Frontal cortex (tissue), 4 donors: Measurements from ENCODE around the gene HRK. TPM values are rescaled to one million over a fixed set of nuclear protein-coding genes. Genes with fewer than 3 reads are reported as not detected.

ENCODE experiments used
- DNase-seq, 2 donors: peaks; one replicate each; pipeline ENCODE4 v3.0.0; 2012; ENCODE audit warnings: low spot score in 2 of 2
- FAIRE-seq: peaks from 2 replicates; lab custom pipeline; 2012; peaks lifted over from hg19 to GRCh38; lab: Jason Lieb, UNC
- total RNA-seq: library from RNA; depleted of rRNA; stranded (reverse); fragments of >200 nt; gene quantifications from one replicate; pipeline ENCODE4 v1.2.3, GENCODE V29; 2014
- donor health status: control.
- donor health status: control.
- donor health status: control.

The HRK gene
- total RNA-seq, result 0.41 TPM

GRCh38 chr12:116881325-116881876 is at the start of gene HRK:
Gene HRK (minus strand): TSS chr12:116881441. CDS start chr12:116881307, 134 bp downstream.
- DNase-seq (no peak), FAIRE-seq (no peak)

GRCh38 chr12:116929885-116930284 is 48.6 kb upstream of the HRK start:
- DNase-seq, result no peak
- FAIRE-seq, result no peak

- FAIRE-seq, result no peak
These were observed 47.3 kb upstream of the HRK start for GRCh38 chr12:116928504-116928903.

GRCh38 chr12:116927244-116927940 is 46.2 kb upstream of the HRK start:
- FAIRE-seq (no peak), DNase-seq (no peak)

More at GRCh38 chr12:116928504-116928903, 47.3 kb upstream of the HRK start:
- no peak for DNase-seq

GRCh38 chr12:116926283-116927243 is 45.3 kb upstream of the HRK start:
- no peak for FAIRE-seq

GRCh38 chr12:116924558-116925453 is 43.6 kb upstream of the HRK start:
- FAIRE-seq (no peak), DNase-seq (no peak)

More at GRCh38 chr12:116926283-116927243, 45.3 kb upstream of the HRK start:
- no peak for DNase-seq

- FAIRE-seq (no peak), DNase-seq (no peak)
These were observed 41.1 kb upstream of the HRK start for GRCh38 chr12:116922194-116922897.

- FAIRE-seq (no peak), DNase-seq (no peak)
These were observed 39.7 kb upstream of the HRK start for GRCh38 chr12:116920939-116921338.

- no peak for FAIRE-seq
- DNase-seq, result no peak
These were observed 38.7 kb upstream of the HRK start for GRCh38 chr12:116919706-116920485.

- DNase-seq, result no peak
- FAIRE-seq, result no peak
These were observed 38.0 kb upstream of the HRK start for GRCh38 chr12:116919247-116919661.

GRCh38 chr12:116918464-116918863 is 37.2 kb upstream of the HRK start:
- no peak for DNase-seq
- no peak for FAIRE-seq

- no peak for DNase-seq
- FAIRE-seq, result no peak
These were observed 35.5 kb upstream of the HRK start for GRCh38 chr12:116916714-116917114.

- FAIRE-seq, result no peak
- DNase-seq, result no peak
These were observed 34.9 kb upstream of the HRK start for GRCh38 chr12:116916122-116916521.

- DNase-seq, result no peak
- FAIRE-seq, result no peak
These were observed 34.1 kb upstream of the HRK start for GRCh38 chr12:116915326-116915725.

- DNase-seq, result peak; percentile 69 to 81
- FAIRE-seq, result no peak
These were observed 29.6 kb upstream of the HRK start, which contains the start of gene FBXW8 for GRCh38 chr12:116910645-116911451. Gene FBXW8 (plus strand): TSS chr12:116910950. CDS start chr12:116911038, 88 bp downstream.

GRCh38 chr12:116910280-116910644 is 29.0 kb upstream of the HRK start:
- no peak for FAIRE-seq

GRCh38 chr12:116906285-116906684 is 25.0 kb upstream of the HRK start:
- FAIRE-seq (no peak), DNase-seq (no peak)

More at GRCh38 chr12:116910280-116910644, 29.0 kb upstream of the HRK start:
- DNase-seq, result no peak
